HepG2 (cell line): Measurements from ENCODE around the gene SMCHD1.

ENCODE experiments used
- BRF2 ChIP-seq: sonication (generic); formaldehyde crosslinking; IDR thresholded peaks from 2 replicates; pipeline ENCODE4 v1.8.1; 2022; ENCODE audit warnings: mild to moderate bottlenecking, missing genetic modification reagents
- CTCF ChIP-seq: sonication (generic); formaldehyde crosslinking; IDR thresholded peaks from 2 replicates; pipeline ENCODE4 v1.5.0; 2020; ENCODE audit warnings: mild to moderate bottlenecking, missing genetic modification reagents, moderate library complexity
- DMAP1 ChIP-seq: IDR thresholded peaks from 2 replicates; pipeline ENCODE4 v1.6.1; 2016
- ETV5 ChIP-seq: IDR thresholded peaks from 2 replicates; pipeline ENCODE4 v1.6.1; 2018; ENCODE audit warnings: missing biosample characterization, missing genetic modification reagents, inconsistent platforms, borderline replicate concordance
- NFKB2 ChIP-seq: sonication (generic); formaldehyde crosslinking; IDR thresholded peaks from 2 replicates; pipeline ENCODE4 v1.4.0; 2020; ENCODE audit warnings: missing genetic modification reagents, borderline replicate concordance
- NR2F1 ChIP-seq, 2 experiments: fragments of 450-650 bp in 1 of 2; formaldehyde crosslinking in 1 of 2; IDR thresholded peaks; 2 replicates each; pipeline versions ENCODE4 v1.5.0 to v1.6.1; 2016 to 2020; ENCODE audit warnings: mild to moderate bottlenecking in 1 of 2, missing compliant biosample characterization in 1 of 2, missing genetic modification reagents in 1 of 2, moderate library complexity in 1 of 2
- PCBP2 ChIP-seq: fragments of 200-400 bp; formaldehyde crosslinking; optimal IDR thresholded peaks from 2 replicates; pipeline ENCODE3; 2018; ENCODE audit warnings: low read length, low read depth; ENCODE audit not compliant: poor library complexity, severe bottlenecking
- POLR2A ChIP-seq, 2 experiments: IDR thresholded peaks; 2 replicates each; pipeline ENCODE4 v1.6.1; 2011; ENCODE audit warnings: low read depth in 2 of 2, low read length in 2 of 2, mild to moderate bottlenecking in 1 of 2, moderate library complexity in 1 of 2; ENCODE audit not compliant: insufficient read depth in 1 of 2
- ZFP1 ChIP-seq: IDR thresholded peaks from 2 replicates; pipeline ENCODE4 v1.6.1; 2016
- ZFYVE20 ChIP-seq: sonication (generic); formaldehyde crosslinking; IDR thresholded peaks from 2 replicates; pipeline ENCODE4 v1.8.0; 2023; ENCODE audit warnings: low read depth, mild to moderate bottlenecking, moderate library complexity, missing genetic modification reagents, borderline replicate concordance
- ZNF260 ChIP-seq: sonication (generic); formaldehyde crosslinking; IDR thresholded peaks from 2 replicates; pipeline ENCODE4 v1.4.0; 2020; ENCODE audit warnings: missing genetic modification reagents, low read depth, mild to moderate bottlenecking, borderline replicate concordance
- ZNF556 ChIP-seq: sonication (generic); formaldehyde crosslinking; IDR thresholded peaks from 2 replicates; pipeline ENCODE4 v1.4.0; 2020; ENCODE audit warnings: mild to moderate bottlenecking, missing genetic modification reagents, borderline replicate concordance
- ZNF605 ChIP-seq: sonication (generic); formaldehyde crosslinking; IDR thresholded peaks from 2 replicates; pipeline ENCODE4 v1.8.0; 2022; ENCODE audit warnings: mild to moderate bottlenecking, missing genetic modification reagents
- ZSCAN29 ChIP-seq: sonication (generic); formaldehyde crosslinking; conservative IDR thresholded peaks from 2 replicates; pipeline ENCODE4 v1.4.0; 2020; ENCODE audit warnings: mild to moderate bottlenecking, missing genetic modification reagents

- TF ChIP-seq ETV5 (no peak), ZSCAN29 (no peak), ZFP1 (CRISPR knock-in tag) (no peak), DMAP1 (CRISPR knock-in tag) (no peak; the same call in 1 of the 2 replicates), ZNF605 (CRISPR knock-in tag) (no peak), BRF2 (CRISPR knock-in tag) (no peak), ZNF556 (CRISPR knock-in tag) (no peak), POLR2A (IDR thresholded peaks at IDR 0.05; ENCODE audit: insufficient read depth in 1 of 2, low read depth in 2 of 2, low read length in 2 of 2) (no peak), ZNF260 (CRISPR knock-in tag) (no peak), NFKB2 (CRISPR knock-in tag) (no peak), PCBP2 (no peak), ZFYVE20 (CRISPR knock-in tag) (no peak), CTCF (CRISPR knock-in tag) (no peak), NR2F1 (CRISPR knock-in tag; IDR thresholded peaks at IDR 0.05) (no peak)
These were observed 883 bp downstream of the SMCHD1 start for GRCh38 chr18:2656237-2656980.
